HepG2 (cell line): ENCODE results near the gene ZNF804A. TPM values are rescaled to one million over a fixed set of nuclear protein-coding genes. Genes with fewer than 3 reads are reported as not detected.

Source experiments
- ATAC-seq: fragments of 200-7000 bp; cut with Tn5 transposase; 3 replicates; pipeline ENCODE4 v1.9.1; 2020; ENCODE audit warnings: mild to moderate bottlenecking, moderate library complexity
- BruUV-seq: library from RNA; stranded (reverse); fragments of 400-500 nt; replicated peaks from 2 replicates; lab custom pipeline; 2021; lab: Mats Ljungman, UMichigan
- CTCF ChIA-PET: fragments of 300-600 bp; formaldehyde crosslinking; extraction: SDS; loops from one replicate; lab custom pipeline; 2021; ENCODE audit warnings: low total read pairs, inconsistent platforms, low intra/inter-chr PET ratio; lab: Yijun Ruan, JAX
- POLR2A ChIA-PET: fragments of 350-600 bp; sonication (Branson Sonifier 250); formaldehyde crosslinking; loops from one replicate; lab custom pipeline; 2020; ENCODE audit warnings: antibody characterized with exemption, inconsistent platforms; lab: Yijun Ruan, JAX
- DNase-seq: peaks from one replicate; pipeline ENCODE4 v3.0.0-alpha.2; 2015; ENCODE audit warnings: low spot score
- FAIRE-seq: peaks from 3 replicates; lab custom pipeline; 2011; peaks lifted over from hg19 to GRCh38; lab: Jason Lieb, UNC
- H2AFZ ChIP-seq: one replicate; pipeline ENCODE4 v1.6.1; 2011; ENCODE audit warnings: low read length, inconsistent platforms
- H3K27ac ChIP-seq: fragments of 300-600 bp; 3 replicates; pipeline ENCODE4 v1.8.0; 2011; ENCODE audit warnings: mixed run types, mild to moderate bottlenecking, mixed read lengths, low read length, inconsistent platforms; ENCODE audit not compliant: insufficient read depth; ENCODE audit errors: extremely low read length
- H3K27me3 ChIP-seq, 2 experiments: fragments of 200-600 bp in 1 of 2; 2 replicates in 1 of 2; 3 replicates in 1 of 2; pipeline versions ENCODE4 v1.6.0 to v1.8.0; 2011; ENCODE audit warnings: low read length in 2 of 2, mild to moderate bottlenecking in 2 of 2, moderate library complexity in 2 of 2, inconsistent platforms in 1 of 2; ENCODE audit not compliant: insufficient read depth in 2 of 2, control insufficient read depth in 1 of 2
- H3K36me3 ChIP-seq, 2 experiments: fragments of 200-600 bp in 1 of 2; replicated peaks in 1 of 2; 2 replicates in 1 of 2; 3 replicates in 1 of 2; pipeline versions ENCODE4 v1.5.1 to v1.8.0; 2011; ENCODE audit warnings: low read length in 2 of 2, inconsistent platforms in 1 of 2; ENCODE audit not compliant: insufficient read depth in 2 of 2, control insufficient read depth in 1 of 2
- H3K4me1 ChIP-seq: 2 replicates; pipeline ENCODE4 v1.5.1; 2012; ENCODE audit warnings: low read length, inconsistent platforms; ENCODE audit not compliant: insufficient read depth
- H3K4me2 ChIP-seq: 2 replicates; pipeline ENCODE4 v1.6.0; 2011; ENCODE audit warnings: low read depth, low read length, inconsistent platforms
- H3K4me3 ChIP-seq, 3 experiments: fragments of 200-600 bp in 1 of 3; sonication (generic), shearing (Covaris generic) in 1 of 3; replicated peaks in 1 of 3; 2 replicates each; pipeline ENCODE4 v1.5.1; 2011 to 2016; ENCODE audit warnings: low read length in 3 of 3, inconsistent platforms in 2 of 3, low read depth in 2 of 3, mild to moderate bottlenecking in 2 of 3, control low read depth in 1 of 3, mixed read lengths in 1 of 3; ENCODE audit not compliant: insufficient read depth in 1 of 3
- H3K79me2 ChIP-seq: one replicate; pipeline ENCODE4 v1.6.1; 2011; ENCODE audit warnings: low read length, inconsistent platforms; ENCODE audit not compliant: insufficient read depth
- H3K9ac ChIP-seq: 2 replicates; pipeline ENCODE4 v1.6.0; 2011; ENCODE audit warnings: mild to moderate bottlenecking, low read depth, low read length, inconsistent platforms; ENCODE audit not compliant: insufficient read depth
- H3K9me3 ChIP-seq: 2 replicates; pipeline ENCODE4 v1.5.1; 2012; ENCODE audit warnings: mild to moderate bottlenecking, low read length
- H4K20me1 ChIP-seq: 2 replicates; pipeline ENCODE4 v1.6.0; 2011; ENCODE audit warnings: inconsistent platforms, mild to moderate bottlenecking, low read length, moderate library complexity; ENCODE audit not compliant: insufficient read depth
- ADNP ChIP-seq: sonication (generic); formaldehyde crosslinking; IDR thresholded peaks from 2 replicates; pipeline ENCODE4 v1.4.0; 2020; ENCODE audit warnings: missing genetic modification reagents
- CEBPB ChIP-seq: IDR thresholded peaks from 2 replicates; pipeline ENCODE4 v1.6.1; 2011; ENCODE audit warnings: low read depth, low read length, improper control_type of control experiment, borderline replicate concordance
- CREB1 ChIP-seq, 2 experiments: fragments of 450-650 bp in 1 of 2; IDR thresholded peaks; 2 replicates each; pipeline ENCODE4 v1.6.1; 2016 to 2017; ENCODE audit warnings: control low read depth in 1 of 2, mild to moderate bottlenecking in 1 of 2, missing compliant biosample characterization in 1 of 2, missing genetic modification characterization in 1 of 2
- DMAP1 ChIP-seq: IDR thresholded peaks from 2 replicates; pipeline ENCODE4 v1.6.1; 2016
- FOXO4 ChIP-seq: sonication (generic); formaldehyde crosslinking; conservative IDR thresholded peaks from 2 replicates; pipeline ENCODE4 v1.8.1; 2023; ENCODE audit warnings: missing genetic modification reagents
- KDM6A ChIP-seq: IDR thresholded peaks from 2 replicates; pipeline ENCODE4 v1.6.1; 2016; ENCODE audit warnings: low read depth
- RXRA ChIP-seq: sonication (generic); formaldehyde crosslinking; IDR thresholded peaks from 2 replicates; pipeline ENCODE4 v1.5.1; 2020; ENCODE audit warnings: missing genetic modification reagents
- ZNF326 ChIP-seq: sonication (generic); formaldehyde crosslinking; IDR thresholded peaks from 2 replicates; pipeline ENCODE4 v1.4.0; 2020; ENCODE audit warnings: missing genetic modification reagents, borderline replicate concordance
- ZNF788 ChIP-seq: sonication (generic); formaldehyde crosslinking; IDR thresholded peaks from 2 replicates; pipeline ENCODE4 v1.5.0; 2020; ENCODE audit warnings: mild to moderate bottlenecking, missing genetic modification reagents, borderline replicate concordance
- in situ Hi-C: cut with HindIII; loops from 2 replicates; pipeline ENCODE4 v1.10.0; 2017; ENCODE audit warnings: low pct_unique_long_range_greater_than_20kb; ENCODE audit not compliant: extremely low pct_ligation_motif_present
- intact Hi-C: fragments of 100-400 bp; cut with micrococcal nuclease; formaldehyde crosslinking; loops from one replicate; pipeline ENCODE4 v1.10.0; 2022; ENCODE audit not compliant: unreplicated experiment
- polyA plus RNA-seq, 8 experiments: library from polyadenylated mRNA; depleted of rRNA in 3 of 8; stranded (reverse) in 7 of 8; unstranded in 1 of 8; fragments of >200 nt; fragmentation: Illumina TruSeq in 4 of 8; extraction: Trizol in 4 of 8; gene quantifications; 2 replicates each; pipeline versions ENCODE4 v1.2.1 to v1.2.3, GENCODE V29; 2011 to 2016; ENCODE audit warnings: low read depth in 4 of 8, missing spikeins in 1 of 8, mixed read lengths in 1 of 8; ENCODE audit not compliant: insufficient read depth in 1 of 8
- total RNA-seq, 5 experiments: library from RNA; depleted of rRNA; stranded (reverse); fragments of >200 nt; fragmentation: Illumina TruSeq; extraction: Trizol; gene quantifications; 2 replicates each; pipeline ENCODE4 v1.2.3, GENCODE V29; 2016; ENCODE audit warnings: low read depth in 1 of 5

ZNF804A gene
- total and polyA plus RNA-seq, 2 of the 13 experiments (the other 11 are each of a cell fraction or from before 2014, with no cell fraction given): 0.07 to 0.09 TPM

DNA sequence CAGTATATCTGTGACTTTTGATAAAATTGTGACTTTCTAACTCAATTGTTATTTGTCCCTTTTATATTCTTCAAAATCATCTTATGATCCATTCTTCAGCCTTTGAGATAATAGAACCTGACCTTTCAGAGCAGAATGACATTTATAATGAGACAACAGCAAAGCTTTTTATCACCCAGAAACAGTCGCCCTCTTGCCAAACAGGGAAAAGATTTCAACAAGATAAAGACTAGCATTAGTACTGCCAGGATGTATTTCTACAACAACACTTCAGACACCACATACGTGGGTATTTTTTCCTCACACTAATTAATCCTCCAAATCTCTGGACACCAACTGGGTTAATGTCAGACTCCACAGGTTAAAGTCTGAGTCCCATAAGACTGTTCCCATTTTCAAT is 249.0 kb downstream of the ZNF804A start (continued):
- TF ChIP-seq ADNP (CRISPR knock-in tag) (no peak), FOXO4 (no peak), ZNF788 (CRISPR knock-in tag) (no peak), RXRA (no peak), KDM6A (no peak), DMAP1 (no peak)
- TF ChIP-seq, all 625 proteins: peak for 0

- ATAC-seq (no peak), DNase-seq (no peak), FAIRE-seq (no peak)
- peaks cover 1% of the 10 kb centered on the region; the same call in 1 of the 2 replicates for H3K9me3 ChIP-seq
- intact Hi-C loops: no loop called here
- H3K9ac ChIP-seq: no peak overlapping the region
- H3K79me2 ChIP-seq: no peaks in the 10 kb centered on the region
- CTCF ChIA-PET: no interaction called here
- in situ Hi-C loops: no loop called here
- POLR2A ChIA-PET: no interaction called here
- H3K4me3 ChIP-seq: no peak overlapping the region
- H3K4me2 ChIP-seq: no peak overlapping the region
- BruUV-seq: no TSS peak
- TF ChIP-seq ZNF326 (CRISPR knock-in tag) (no peak), CEBPB (peak; percentile 12; the same call in 1 of the 2 replicates), CREB1 (IDR thresholded peaks at IDR 0.05) (no peak), CREB1 (CRISPR knock-in tag; IDR thresholded peaks at IDR 0.05) (no peak)
- no peaks in the 10 kb centered on the region for H3K36me3 ChIP-seq
- H3K27me3 ChIP-seq: no peaks in the 10 kb centered on the region
- H3K4me1 ChIP-seq: no peaks in the 10 kb centered on the region
- H4K20me1 ChIP-seq: no peaks in the 10 kb centered on the region
- H3K27ac ChIP-seq: no peak overlapping the region
- no peak overlapping the region for H2AFZ ChIP-seq
Measured at GRCh38 chr2:184849516-184849915, 251.2 kb downstream of the ZNF804A start.
